GM21423 (cell line): Measurements from ENCODE around the gene ABCC11.
"Not testable (repeated sequence)": the region's sequence is repeated elsewhere in the genome, so short reads cannot be mapped to it uniquely, and the experiment has no call there.

Experiments
- ATAC-seq: cut with Tn5 transposase; IDR thresholded peaks from one replicate; pipeline ENCODE4 v1.9.1; 2021; ENCODE audit warnings: mild to moderate bottlenecking, moderate library complexity; ENCODE audit not compliant: unreplicated experiment

Gene ABCC11

DNA sequence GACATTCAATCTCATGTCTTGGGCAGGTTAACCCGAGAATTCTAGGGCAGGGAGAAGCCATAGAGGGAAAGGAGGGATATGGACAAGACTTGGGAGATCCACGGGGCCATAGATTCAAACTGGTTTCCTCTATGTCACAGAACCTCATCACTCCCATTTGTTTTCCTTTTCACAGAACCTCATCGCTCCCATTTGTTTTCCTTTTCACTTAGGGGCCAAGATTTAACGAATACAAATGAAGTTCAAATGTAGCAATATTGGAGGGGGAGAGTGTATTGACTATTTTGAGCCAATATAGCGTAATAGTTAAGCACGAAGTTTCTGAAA is 42.6 kb downstream of the ABCC11 start:
- no peak for ATAC-seq

DNA sequence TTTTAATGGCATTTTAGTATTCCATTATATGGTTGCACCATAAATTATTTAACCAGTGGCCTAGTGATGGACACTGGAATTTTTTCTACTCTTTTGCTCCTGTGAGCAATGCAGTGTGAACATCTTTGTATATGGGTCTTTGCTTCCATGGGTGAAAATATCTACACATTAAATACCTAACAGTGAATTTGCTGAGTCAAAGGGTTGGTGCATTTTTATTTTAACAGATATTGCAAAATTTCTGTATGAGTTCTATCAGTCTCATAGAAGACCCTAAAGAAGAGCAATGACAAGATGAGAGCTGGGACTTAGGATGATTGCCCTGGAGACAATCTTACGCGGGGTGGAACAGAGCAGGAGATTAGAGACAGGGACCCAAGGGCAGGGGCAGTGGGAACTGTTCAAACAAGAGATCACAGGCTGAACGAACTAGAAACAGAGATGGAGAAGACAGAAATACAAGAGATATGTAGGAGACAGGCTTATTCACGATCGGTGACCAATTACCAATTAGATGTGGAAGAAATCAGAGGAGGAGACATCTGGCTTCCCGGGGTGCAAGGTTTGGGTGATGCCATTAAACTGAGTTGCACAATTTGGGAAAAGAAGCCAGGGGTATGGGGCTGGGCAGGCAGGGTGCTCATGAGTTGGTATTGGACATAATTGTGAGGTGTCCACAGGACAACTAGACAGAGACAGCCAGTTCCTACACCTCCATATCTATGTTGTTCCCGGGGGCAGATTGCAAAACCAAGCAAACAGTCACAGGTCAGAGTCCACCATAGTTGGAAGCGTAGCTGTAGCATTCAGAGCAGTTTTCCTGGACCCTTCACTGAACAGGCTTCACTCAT is 43.1 kb downstream of the ABCC11 start:
- no peak for ATAC-seq

- no peak for ATAC-seq
Observed at GRCh38 chr16:48201515-48202201, 45.7 kb downstream of the ABCC11 start.

DNA sequence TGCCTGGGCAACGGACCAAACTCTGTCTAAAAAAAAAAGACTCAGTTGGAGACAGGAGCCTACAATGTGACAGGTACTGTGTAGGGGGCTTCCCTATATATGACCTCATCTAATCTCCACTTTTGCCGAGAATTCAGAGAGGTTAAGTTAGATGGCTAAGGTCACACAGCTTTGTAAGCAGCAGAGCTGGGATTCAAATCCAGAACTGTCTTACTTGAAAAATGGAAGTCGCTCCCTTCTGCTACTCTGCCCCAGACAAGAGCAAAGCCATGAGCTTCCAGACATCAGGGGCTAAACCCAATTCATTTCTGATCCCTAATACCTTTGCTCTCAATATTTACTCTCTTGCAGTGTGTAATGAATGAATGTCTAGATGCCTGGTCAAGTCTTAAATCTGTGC is 50.0 kb downstream of the ABCC11 start:
- no peak for ATAC-seq

GRCh38 chr16:48194828-48195556 is 52.3 kb downstream of the ABCC11 start:
- ATAC-seq = no peak

DNA sequence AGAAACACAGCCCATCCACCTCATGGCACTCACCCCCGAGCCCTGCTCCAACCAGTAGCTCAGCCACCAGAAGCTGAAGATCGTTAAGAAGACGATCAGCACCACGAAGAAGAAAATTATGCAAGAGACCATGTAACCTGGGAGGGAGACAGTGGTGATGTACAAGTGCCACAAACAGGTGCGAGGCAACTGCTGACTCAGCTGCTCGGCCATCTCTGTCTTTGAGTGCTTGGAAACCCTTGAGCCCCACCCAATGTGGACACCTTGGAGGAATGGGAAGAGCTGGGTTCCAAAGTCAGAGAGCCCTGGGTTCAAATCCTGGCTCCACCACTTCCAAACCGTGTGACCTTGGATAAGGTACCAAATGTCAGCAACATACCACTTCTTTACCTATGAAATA is 53.5 kb downstream of the ABCC11 start:
- no peak for ATAC-seq

DNA sequence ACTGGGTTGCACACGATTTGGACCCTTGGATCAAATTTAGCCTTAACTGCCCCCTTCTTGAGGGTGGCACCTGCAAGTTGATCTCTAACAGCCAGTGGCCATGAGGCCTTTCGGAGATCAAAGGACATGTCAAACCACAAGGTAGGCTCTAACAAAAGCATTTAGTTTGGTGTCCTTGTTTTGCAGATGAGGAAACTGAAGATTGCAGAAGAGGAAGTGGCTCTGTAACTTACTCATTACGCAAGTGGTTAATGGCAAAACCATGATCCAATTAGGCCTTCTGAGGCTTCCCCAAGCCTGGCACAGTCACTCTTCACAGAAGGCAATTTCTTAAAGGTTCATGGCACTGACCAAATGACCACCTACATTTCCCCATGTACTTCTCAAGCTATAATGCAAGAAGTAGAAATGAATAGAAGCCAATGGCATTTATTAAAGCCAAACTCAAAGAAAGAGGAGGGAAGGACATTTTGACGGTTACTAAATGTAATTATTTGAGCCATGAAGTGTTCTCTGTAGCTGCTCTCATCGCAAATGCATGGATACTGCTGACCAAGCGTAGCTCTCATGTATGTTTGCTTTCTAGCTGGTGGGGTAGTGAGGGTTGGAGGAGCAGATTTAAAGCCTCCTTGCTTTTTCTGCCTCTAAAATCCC is 58.8 kb downstream of the ABCC11 start:
- peak; percentile 95 for ATAC-seq

DNA sequence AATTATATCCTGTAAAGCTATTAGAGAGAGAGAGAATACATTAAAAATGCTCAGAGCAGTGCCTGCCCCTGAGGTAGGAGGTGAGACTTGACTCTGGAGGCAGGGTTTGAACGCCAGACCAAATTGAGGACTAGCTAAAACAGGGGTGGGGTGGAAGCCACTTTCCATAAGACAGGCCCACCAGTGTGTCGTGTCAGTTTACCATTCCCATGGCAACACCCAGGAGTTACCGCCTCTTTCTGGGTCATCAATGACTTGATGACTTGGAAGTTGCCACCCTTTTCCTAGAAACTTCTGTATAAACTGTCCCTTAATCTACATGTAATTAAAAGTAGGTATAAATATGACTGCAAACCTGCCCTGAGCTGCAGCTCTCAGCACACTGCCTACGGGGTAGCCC is 59.6 kb downstream of the ABCC11 start:
- no peak for ATAC-seq

DNA sequence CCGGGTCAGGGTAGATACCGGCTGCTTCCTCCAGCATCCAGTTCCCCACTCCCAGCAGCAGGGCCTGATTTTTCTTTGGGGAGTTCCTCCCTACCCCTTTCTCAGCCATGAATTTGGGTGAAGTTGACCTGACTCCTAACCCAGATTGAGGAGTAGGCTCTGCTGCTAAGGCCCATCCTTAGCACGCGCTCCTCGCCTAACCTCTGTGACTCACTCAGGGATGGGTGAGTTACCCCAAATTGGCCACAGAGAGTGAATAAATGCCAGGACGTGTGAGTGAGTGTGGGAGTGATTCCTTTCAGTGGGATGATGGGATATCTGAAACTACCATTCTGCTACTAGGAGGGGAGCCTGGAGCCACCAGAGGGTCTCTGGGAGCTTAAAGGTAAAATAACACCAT is 62.7 kb downstream of the ABCC11 start:
- ATAC-seq = no peak

DNA sequence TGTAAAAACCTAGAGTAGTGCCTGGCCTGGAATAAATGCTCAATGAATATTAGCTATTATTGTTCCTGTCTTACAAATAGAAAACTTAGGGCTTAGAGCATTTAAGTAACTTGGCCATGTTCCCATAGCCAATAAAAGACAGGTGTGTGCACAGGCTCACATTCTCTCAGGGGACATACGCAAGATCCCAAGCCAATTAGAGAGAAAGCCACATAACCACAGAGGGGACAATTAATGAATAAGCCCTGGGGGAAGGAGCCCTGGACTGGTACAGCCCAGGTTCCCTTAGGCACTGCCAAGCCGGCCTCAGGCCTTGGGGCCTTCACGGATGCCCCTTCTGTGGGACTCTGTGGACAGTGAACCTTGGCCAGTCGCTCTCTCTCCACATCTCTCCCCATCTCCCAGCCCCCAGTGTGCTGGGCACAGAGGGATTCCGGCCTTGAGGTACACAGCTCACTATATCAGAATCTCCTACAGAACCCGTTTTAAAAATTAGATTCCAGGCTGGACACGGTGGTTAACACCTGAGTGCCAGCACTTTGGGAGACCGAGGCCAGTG is 64.3 kb downstream of the ABCC11 start:
- ATAC-seq = no peak

DNA sequence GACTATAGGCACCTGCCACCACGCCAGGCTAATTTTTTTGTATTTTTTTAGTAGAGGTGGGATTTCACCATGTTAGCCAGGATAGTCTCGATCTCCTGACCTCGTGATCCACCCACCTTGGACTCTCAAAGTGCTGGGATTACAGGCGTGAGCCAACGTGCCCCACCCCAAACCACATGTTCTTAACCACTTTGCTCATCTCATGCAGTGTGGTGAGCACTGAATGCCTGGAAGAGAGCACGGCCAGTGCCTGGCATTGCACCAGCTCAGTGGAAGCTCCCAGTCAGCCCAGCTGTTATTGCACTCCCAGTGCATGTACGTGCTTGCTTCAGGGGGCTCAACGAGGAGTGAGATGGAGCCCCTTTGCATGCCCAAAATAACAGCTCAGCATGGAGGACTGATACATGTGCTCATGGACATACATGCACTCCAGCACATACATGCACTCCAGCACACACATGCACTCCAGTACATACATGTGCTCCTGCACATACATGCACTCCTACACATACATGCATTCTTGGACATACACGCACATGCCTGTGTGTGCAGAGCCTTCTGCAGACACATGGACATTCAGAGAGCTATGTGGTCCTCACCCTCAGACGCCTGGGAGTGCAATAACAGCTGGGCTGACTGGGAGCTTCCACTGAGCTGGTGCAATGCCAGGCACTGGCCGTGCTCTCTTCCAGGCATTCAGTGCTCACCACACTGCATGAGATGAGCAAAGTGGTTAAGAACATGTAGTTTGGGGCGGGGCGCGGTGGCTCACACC is 65.4 kb downstream of the ABCC11 start:
- not testable (repeated sequence) for ATAC-seq

DNA sequence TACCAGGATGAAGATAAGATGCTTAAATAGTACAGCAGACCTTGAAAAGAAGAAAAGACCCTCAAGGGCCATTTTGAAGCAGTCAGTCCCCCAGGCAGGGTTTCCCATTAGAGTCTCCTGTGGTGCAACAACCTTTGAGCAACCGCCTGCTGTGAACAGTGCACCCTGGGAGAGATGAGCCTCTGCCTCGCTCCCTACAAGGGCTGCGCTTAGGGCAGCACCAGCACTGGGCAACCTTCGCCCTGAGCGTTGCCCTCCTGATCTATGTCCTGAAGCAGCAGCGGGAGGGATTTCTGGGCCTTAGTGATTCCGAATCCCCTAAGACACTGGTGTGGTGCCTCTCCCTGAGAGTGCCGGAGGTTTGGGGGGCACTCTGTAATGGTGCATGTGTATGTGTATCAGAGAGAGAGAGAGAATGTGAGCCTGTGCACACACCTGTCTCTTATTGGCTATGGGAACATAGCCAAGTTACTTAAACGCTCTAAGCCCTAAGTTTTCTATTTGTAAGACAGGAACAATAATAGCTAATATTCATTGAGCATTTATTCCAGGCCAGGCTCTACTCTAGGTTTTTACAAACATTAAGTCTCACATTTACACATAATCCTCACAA is 66.4 kb downstream of the ABCC11 start:
- ATAC-seq = no peak

DNA sequence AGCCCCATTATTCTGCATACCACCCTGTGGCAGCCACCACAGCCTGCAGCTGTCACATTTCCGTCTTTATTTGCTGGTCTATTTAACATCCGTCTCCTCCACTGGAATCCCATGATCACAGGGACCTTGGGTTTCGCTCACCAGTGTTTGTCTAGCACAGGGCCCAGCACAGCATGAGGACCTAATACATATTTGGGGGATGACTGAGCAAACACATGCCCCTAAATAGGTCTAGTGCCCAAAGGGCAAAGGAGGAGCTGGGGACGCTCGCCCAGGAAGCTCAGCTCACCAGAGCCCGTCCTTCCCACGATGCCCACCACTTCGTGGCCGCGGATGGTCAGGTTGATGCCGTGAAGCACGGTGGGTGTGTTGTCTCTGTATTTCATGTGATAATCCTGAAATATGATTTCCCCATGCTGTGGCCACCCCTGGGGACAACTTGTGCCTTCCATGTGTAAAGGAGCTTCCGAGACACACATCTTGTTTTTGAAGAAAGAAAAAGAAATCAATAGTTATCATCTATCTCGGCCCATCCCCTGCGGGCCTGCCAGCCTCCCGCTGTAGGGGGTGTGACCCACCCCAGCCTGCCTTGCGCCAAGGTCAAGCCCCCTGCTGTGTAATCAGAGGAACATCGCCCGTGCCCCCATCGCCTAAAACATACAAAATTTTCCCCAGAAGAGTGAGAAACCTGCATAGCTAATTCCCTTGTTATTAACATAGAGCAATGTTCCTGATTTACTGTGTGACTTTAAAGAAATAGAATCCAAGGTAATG is 70.5 kb downstream of the ABCC11 start:
- ATAC-seq = no peak

GRCh38 chr16:48173889-48174288 is 73.5 kb downstream of the ABCC11 start:
- no peak for ATAC-seq

- ATAC-seq = no peak
Observed at GRCh38 chr16:48172682-48173081, 74.7 kb downstream of the ABCC11 start.

DNA sequence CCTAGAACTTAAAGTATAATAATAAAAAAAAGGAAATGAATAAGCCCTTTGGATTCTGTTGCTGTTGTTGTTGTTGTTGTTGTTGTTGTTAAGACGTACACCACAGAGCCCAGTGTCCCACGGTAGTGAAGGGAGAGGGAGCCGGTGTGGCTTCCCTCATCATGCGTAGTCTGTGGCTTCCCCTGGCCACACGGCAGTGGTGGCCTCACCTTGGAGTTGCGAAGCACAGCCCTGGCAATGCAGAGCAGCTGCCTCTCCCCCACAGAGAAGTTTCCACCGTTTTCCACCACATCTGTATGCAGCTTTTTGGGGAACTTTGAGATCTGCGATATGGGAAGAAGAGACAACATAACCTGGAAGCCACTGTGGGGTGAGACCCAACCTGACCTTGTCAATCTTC is 77.4 kb downstream of the ABCC11 start:
- no peak for ATAC-seq

- ATAC-seq = no peak
Observed at GRCh38 chr16:48168075-48168474, 79.3 kb downstream of the ABCC11 start.

GRCh38 chr16:48166617-48167016 is 80.7 kb downstream of the ABCC11 start:
- not testable (repeated sequence) for ATAC-seq

DNA sequence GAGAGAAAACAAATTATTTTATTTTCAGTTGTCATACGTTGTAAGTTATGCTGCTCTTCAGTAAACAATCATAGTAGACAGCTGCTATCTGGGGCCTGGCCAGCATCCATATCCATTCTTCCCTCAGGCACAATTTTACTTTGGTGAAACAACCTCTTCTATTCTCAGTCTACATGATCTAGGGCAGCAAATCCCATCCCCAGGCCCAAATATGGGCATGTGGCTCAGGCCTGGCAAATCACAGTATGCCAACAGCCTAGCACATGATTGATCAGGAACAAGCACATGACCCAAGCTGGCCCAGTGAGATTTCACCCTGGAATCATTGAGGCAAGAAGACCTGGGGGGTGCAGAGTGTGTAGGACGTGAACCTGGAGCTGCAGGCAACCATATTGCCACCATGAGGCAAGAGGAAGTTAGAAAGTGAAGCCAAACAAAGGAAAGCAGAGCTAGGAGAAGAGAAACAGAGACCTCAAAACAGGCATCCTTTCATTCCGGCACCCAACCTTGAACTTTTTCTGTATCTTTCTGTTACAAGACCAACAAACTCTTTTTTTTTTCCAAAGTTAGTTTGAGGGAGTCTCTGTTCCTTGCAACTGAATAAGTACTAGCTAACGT is 81.3 kb downstream of the ABCC11 start:
- no peak for ATAC-seq
